NCI-H187 (cell line): Measurements from ENCODE around the gene RNF39.
"Not testable (repeated sequence)": the region's sequence is repeated elsewhere in the genome, so short reads cannot be mapped to it uniquely, and the experiment has no call there.

Experiments used
- DNase-seq, 2 experiments: peaks; one replicate each; lab custom pipeline; 2025; lab: John Stamatoyannopoulos, UW

The RNF39 gene

GRCh38 chr6:30062471-30063178 lies 12.9 kb downstream of the RNF39 start:
- no peak for DNase-seq

DNA sequence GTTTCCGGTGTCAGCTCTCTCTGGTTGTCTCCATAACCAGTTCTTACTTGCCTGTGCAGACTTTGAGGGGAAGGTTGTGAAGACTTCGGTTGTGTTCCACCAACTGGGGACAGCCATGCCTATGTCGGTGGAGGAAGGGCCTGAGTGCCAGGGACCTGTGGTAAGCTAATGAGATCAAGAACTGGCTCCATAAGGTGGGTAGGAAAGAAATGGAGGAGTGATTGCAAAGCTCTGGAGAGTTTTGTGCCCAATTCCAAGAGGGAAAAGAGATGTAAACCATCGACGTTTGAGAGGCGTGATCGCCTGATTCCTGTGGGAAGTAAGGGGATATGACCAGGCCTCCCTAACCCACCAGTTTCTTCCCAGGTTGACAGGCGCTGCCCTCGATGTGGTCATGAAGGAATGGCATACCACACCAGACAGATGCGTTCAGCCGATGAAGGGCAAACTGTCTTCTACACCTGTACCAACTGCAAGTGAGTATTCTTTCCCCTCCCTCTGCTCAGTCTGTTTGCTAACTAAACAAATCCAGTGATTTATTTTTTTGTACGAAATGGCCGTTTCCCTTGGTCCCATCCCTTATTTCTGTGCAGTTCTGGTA lies 13.6 kb downstream of the RNF39 start:
- no peak for DNase-seq

DNA sequence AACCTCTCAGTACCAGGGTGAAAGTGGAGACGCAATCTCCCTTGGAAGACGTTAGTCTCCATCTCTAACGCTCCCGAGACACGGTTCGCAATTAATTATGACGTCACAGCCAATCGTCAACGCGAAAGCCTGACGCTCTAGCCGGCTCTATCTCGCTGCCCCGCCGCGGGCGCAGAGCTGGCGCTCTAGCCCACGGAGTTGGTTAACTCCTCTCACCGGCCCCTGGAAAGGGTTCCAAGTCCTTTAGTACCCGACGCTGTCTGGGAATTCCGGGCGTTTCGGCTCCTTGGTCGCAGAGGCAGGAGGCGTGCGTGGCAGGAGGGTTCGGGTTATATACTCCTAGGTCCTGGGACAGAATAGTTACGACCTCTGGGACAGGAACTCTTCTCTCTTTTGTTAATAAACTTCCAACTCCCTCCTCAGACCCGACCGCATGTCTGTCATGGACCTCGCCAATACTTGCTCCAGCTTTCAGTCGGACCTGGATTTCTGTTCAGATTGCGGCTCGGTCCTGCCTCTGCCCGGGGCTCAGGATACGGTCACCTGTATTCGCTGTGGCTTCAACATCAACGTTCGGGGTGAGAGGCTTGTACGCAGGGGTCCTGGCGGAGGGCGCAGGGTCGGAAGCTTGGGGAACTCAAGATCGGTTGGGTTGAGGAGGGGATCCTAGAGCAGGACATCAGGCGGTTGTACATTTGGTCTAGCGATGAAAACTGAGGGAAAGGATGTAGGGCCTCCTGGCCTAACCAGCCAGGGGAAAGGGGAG lies 14.3 kb downstream of the RNF39 start, which contains the start of gene POLR1H:
TSS of gene POLR1H (plus strand) at position 174 of the 766 bp plus-strand sequence. CDS start at position 434, 260 bp downstream.
- peak; percentile 80 to 82 for DNase-seq

DNA sequence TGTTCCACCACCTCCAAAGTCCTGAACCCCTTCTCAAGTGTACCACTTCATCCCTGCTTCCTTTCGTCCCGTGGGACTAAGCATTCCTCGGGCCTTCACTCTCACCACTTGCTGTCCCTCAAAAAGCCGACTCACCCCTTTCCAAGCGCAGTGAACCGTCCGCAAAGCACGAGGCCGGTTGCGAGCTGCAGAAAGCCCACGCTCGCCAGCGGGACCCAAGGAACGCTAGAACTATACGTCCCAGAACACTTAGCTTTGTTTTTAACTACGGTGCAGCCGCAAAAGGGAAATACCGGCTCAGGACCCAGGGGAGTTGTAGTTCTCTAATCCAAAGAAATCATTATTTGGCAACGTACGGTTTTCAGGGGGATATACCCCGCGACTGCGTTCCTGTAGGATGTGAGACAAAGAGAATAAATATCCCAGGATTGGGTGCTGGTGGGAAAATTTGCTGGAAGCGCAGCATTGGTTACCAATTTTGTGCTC lies 14.9 kb downstream of the RNF39 start:
- no peak for DNase-seq

- DNase-seq, result no peak
Observed at GRCh38 chr6:30055513-30055912, 20.1 kb downstream of the RNF39 start.

- no peak for DNase-seq
Observed at GRCh38 chr6:30053682-30054081, 21.9 kb downstream of the RNF39 start.

DNA sequence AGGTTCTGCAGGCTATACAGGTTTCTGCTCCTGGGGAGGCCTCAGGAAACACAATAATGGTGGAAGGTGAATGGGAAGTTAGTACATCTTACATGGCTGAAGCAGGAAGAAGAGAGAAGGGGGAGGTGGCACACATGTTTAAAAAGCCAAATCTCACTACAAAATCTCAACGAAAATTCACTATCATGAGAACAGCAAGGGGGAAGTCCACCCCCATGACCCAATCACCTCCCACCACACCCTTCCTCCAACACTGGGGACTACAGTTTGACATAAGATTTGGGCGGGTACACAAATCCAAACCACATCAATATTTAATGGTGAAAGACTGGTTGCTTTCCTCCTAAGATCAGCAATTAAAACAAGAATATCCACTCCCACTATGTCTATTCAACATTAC lies 28.3 kb downstream of the RNF39 start:
- no peak for DNase-seq

- DNase-seq, result no peak
Observed at GRCh38 chr6:30044630-30045029, 30.9 kb downstream of the RNF39 start.

DNA sequence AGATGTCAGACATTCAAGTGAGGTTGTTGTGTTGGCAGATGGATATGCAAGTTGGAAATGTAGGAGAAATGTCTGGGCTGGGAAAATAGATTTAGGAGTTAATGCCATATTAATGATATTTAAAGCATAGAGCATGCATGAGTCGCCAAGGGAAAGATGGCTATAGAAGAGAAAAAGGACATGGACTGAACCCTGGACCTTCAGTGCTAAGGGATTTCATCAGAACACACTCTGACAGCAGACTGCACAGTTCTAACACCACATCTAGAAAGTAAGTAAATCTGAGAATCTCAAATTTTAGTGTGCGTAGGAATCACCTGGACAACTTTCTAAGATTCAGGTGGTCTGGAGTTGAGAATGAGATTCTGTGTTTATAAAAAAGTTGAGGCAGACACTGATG lies 31.8 kb downstream of the RNF39 start:
- no peak for DNase-seq

GRCh38 chr6:30042914-30043313 lies 32.7 kb downstream of the RNF39 start:
- no peak for DNase-seq

- DNase-seq, result no peak
Observed at GRCh38 chr6:30042476-30042875, 33.1 kb downstream of the RNF39 start.

GRCh38 chr6:30041821-30042220 lies 33.7 kb downstream of the RNF39 start:
- DNase-seq, result no peak

DNA sequence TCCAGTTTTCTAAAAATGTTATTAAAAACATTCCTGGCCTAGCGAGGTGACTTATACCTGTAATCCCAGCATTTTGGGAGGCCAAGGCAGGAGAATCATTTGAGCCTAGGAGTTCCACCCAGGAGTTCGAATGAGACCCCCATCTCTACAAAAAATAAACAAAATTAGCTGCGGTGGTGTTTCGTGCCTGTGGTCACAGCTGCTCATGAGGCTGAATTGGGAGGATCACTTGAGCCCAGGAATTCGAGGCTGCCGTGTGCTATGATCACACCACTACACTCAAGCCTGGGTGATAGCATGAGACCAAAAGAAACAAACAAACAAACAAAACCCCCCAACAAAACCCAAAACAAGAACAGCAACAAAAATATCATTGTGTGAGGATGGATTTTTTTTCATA lies 34.3 kb downstream of the RNF39 start:
- no peak for DNase-seq

DNA sequence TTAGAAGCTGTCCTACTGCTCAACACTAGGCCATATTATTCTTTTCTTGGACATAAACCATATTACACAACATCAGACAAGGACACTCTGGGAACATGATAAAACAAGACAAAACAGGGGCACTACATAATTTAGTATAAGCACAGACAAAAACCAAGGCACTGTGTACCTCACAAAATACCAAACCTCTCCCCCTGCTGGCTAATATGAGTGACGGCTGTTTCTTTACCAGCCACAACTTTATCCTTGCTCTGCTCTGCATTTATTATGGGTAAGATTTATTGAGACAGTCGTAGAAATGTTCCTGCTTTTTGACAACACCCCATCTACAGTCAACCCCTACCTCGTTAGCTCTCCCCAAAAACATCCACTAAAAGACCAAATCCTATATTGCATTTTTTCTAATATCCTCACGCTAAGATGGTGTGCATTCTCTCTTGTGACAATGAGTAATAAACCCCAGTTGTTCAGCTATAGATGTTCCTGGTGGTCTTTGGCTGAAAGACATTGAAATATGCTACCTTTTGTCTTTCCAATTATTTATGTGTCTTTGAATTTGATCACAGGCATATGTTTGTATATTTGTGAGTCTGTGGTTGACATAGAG lies 38.3 kb downstream of the RNF39 start:
- no peak for DNase-seq

DNA sequence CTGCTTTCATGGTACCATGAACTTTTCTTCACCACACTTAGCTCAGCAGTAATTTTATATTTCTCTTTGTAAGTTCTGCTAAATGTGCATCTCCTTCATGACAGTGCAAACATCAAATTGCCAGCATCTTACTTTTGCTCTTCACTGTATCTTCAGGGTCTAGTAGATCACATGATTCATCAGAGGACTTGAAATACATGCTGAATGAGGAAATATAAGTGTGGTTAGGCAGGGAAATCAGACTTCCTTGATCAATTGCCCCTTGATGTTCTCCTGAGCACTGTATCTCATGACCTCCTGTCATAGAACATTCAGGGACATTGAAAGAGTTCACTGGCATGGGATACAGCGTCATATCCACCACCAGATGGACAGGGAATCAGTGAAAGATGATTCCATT lies 39.8 kb downstream of the RNF39 start:
- DNase-seq, result no peak

DNA sequence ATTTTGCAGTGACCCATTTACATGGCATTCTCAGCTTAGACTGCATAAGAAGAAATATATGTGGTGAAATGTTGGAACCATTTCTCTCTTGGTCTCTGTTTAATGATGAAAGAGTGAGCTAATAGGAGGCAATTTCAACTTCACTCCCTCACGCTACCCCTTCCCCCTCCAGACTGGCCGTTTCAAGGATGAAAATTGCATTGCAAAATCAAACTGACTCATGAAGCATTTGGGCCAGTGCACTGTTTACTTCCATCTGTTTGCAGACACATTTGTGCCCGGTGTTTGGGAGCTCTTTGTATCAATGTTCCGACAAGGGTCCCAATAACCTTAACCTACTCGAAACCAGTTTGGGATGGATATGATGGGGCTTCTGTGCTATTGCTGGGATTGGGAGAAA lies 42.1 kb downstream of the RNF39 start:
- DNase-seq, result not testable (repeated sequence)

- DNase-seq, result no peak
Observed at GRCh38 chr6:30031381-30031780, 44.2 kb downstream of the RNF39 start.

DNA sequence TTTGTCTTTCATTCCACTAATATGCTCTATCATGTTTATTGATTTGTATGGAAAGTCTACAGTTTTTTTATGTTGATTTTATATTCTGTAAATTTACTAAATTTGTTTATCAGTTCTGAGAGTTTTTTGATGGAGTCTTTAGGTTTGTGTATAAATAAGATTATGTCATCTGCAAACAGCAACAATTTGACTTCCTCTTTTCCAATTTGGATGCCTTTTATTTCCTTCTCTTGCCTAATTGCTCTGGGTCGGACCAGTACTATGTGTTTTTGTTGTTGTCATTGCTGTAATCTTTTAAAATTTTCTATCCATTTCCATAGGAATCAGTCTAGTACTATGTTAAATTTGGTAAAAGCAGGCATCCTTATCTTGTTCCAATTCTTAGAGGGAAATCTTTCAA lies 46.0 kb downstream of the RNF39 start:
- no peak for DNase-seq

DNA sequence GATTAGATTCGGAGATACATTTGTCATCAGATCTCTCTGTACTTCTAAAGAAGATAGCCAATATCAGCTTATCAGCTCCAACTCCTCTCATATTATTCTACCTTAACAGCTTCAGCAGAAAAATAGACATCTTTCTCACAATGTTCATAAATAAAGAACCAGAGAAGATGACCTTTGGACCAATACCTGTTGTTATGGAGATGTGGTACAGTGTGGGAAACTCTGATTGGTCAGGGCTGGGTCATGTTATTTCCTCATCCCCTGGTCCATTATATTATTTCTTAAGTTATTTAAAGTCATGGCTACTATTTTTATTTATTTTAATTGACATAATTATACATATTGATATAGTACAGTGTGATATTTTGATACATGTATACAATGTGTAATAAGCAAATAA lies 50.4 kb downstream of the RNF39 start:
- no peak for DNase-seq

DNA sequence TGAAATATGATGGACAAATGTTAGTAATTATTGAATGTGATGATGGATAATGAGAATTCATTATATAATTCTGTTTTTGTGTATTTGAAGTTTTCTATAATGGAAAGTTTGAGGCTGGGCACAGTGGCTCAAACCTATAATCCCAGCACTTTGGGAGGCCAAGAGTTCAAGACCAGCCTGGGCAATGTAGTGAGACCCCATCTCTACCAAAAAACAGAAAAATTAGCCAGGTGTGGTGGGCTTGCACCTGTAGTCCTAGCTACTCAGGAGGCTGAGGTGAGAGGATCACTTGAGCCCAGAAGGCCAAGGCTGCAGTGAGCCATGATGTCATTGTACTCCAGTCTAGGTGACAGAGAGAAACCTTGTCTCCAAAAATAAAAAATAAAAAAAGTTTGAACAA lies 52.9 kb downstream of the RNF39 start:
- DNase-seq, result not testable (repeated sequence)

GRCh38 chr6:30022189-30022588 lies 53.4 kb downstream of the RNF39 start:
- DNase-seq, result no peak

DNA sequence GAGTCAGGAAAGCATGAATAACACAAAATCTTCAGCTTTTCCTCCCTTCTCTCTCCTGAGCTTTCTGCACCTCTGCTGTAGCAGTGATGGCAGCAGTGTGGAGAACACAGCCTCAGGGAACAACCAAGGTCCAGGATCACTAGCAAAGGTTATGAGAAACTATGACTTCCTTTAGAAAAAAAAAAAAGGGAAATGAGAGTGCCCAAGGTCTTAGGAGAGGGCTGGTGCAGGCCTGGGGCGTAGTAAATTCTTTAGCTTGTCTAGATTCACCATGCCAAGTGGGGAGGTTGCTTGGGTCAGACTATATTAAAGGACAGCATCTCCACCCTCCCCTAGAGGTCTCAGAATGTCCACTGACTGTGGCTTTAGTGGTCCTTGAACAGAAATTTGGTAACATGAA lies 54.9 kb downstream of the RNF39 start:
- DNase-seq, result no peak
